GM23338 (cell line): Measurements from ENCODE around the gene TCFL5.

Source experiments
- CREB1 ChIP-seq: fragments of 250-450 bp; sonication (Bioruptor Pico); IDR thresholded peaks from 2 replicates; pipeline ENCODE4 v1.5.0; 2020; ENCODE audit warnings: low read depth, mild to moderate bottlenecking, moderate library complexity
- EZH2 ChIP-seq: fragments of 200-600 bp; sonication (generic); IDR thresholded peaks from one replicate; pipeline ENCODE4 v1.8.0; 2017; ENCODE audit warnings: antibody characterized with exemption, mild to moderate bottlenecking, low read depth; ENCODE audit not compliant: unreplicated experiment
- JUNB ChIP-seq: IDR thresholded peaks from one replicate; pipeline ENCODE4 v1.6.1; 2016; ENCODE audit warnings: antibody characterized with exemption; ENCODE audit not compliant: unreplicated experiment
- ZNF331 ChIP-seq: fragments of 250-450 bp; sonication (Bioruptor Pico); IDR thresholded peaks from 2 replicates; pipeline ENCODE4 v1.5.0; 2020; ENCODE audit warnings: low read depth, mild to moderate bottlenecking, moderate library complexity
- TF ChIP-seq, protein P1 (sequence below), 2 experiments: fragments of 200-600 bp in 1 of 2; sonication (generic) in 1 of 2; conservative IDR thresholded peaks; 2 replicates each; pipeline versions ENCODE4 v1.5.1 to v1.6.1; 2016 to 2017; ENCODE audit warnings: antibody characterized with exemption in 2 of 2, low read depth in 2 of 2, mild to moderate bottlenecking in 2 of 2, moderate library complexity in 1 of 2

DNA sequence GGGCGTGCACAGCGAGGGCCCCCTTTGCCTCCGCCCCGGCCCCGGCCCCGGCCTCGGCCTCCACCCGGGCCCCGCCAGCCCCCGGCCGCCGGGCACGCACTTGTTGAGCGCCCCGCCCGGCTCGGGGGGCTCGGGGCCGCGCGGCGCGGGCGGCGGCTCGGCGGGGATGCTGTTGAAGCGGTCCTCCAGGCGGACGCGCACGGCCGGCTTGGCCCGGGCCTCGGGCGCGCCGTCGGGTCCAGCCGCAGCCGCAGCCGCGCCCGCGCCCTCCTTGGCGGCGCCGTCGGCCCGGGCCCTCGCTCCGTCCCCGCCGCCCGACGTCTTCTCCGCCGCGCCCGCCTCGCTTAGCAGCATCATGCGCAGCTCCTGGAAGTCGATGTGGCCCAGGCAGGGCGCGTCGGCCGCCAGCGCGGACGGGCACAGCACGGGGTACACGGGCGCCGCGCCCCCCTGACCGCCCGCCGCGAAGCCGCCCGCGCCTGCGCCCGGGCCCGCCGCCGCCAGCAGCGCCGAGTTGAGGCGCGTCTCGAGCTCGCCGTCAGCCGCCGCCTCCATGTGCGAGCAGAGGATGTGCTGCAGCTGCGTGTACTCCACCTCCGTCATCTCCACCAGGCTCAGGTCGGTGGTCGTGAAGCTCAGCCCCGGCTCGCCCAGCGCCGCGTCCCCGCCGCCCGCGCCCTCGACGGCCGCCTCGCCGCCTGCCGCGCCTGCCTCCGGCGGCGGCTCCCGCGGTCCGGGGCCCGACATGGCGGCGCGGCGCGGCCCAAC is 514 bp downstream of the TCFL5 start:
- TF ChIP-seq, protein P1, sequence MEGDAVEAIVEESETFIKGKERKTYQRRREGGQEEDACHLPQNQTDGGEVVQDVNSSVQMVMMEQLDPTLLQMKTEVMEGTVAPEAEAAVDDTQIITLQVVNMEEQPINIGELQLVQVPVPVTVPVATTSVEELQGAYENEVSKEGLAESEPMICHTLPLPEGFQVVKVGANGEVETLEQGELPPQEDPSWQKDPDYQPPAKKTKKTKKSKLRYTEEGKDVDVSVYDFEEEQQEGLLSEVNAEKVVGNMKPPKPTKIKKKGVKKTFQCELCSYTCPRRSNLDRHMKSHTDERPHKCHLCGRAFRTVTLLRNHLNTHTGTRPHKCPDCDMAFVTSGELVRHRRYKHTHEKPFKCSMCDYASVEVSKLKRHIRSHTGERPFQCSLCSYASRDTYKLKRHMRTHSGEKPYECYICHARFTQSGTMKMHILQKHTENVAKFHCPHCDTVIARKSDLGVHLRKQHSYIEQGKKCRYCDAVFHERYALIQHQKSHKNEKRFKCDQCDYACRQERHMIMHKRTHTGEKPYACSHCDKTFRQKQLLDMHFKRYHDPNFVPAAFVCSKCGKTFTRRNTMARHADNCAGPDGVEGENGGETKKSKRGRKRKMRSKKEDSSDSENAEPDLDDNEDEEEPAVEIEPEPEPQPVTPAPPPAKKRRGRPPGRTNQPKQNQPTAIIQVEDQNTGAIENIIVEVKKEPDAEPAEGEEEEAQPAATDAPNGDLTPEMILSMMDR (conservative IDR thresholded peaks at IDR 0.05; ENCODE audit: low read depth in 2 of 2), result no peak
- TF ChIP-seq JUNB, result no peak
- TF ChIP-seq EZH2, result no peak
- TF ChIP-seq CREB1, result no peak
- TF ChIP-seq ZNF331, result no peak
